ENCODE measurements around the gene OR52E4. TPM values are rescaled to one million over a fixed set of nuclear protein-coding genes. Genes with fewer than 3 reads are reported as not detected.

OR52E4 gene
- total and polyA plus RNA-seq, 5 experiments from 2014 or later: not detected

- POLR2A ChIA-PET: no interaction called here
These were observed 52.2 kb downstream of the OR52E4 start for GRCh38 chr11:5932671-5933070.

GRCh38 chr11:5933116-5933515 lies 52.7 kb downstream of the OR52E4 start:
- no peak for ATAC-seq
- no peak overlapping the region for H3K27ac Mint-ChIP-seq
- peaks cover 0 to 49% (median 6%) of the 10 kb centered on the region in 5 donors for H3K27me3 Mint-ChIP-seq
- POLR2A ChIA-PET: no interaction called here
- peaks cover 0 to 50% (median 14%) of the 10 kb centered on the region in 9 donors for H3K9me3 Mint-ChIP-seq
- peaks cover 0 to 5% (median 0%) of the 10 kb centered on the region in 4 donors for H3K4me1 Mint-ChIP-seq
- H3K4me3 Mint-ChIP-seq: no peak overlapping the region
- H3K36me3 Mint-ChIP-seq: no peaks in the 10 kb centered on the region
- no peak for DNase-seq

More at GRCh38 chr11:5932671-5933070, 52.2 kb downstream of the OR52E4 start:
- Mint-ChIP-seq H3K27me3 (peaks cover 0 to 46% (median 3%) of the 10 kb centered on the region in 5 donors), H3K4me1 (peaks cover 0 to 5% (median 0%) of the 10 kb centered on the region in 4 donors), H3K36me3 (no peaks in the 10 kb centered on the region), H3K4me3 (no peak overlapping the region), H3K9me3 (peaks cover 0 to 47% (median 13%) of the 10 kb centered on the region in 9 donors), H3K27ac (no peak overlapping the region)
- ATAC-seq (no peak), DNase-seq (no peak)

Other genes starting within 250 kb of the OR52E4 start
- gene TRIM5, start 195.6 kb upstream of the OR52E4 start, total RNA-seq: 10 to 100 TPM; 39.4 to 41.8 TPM
- 10 to 100 TPM in 1 of 3 donors, 1 to 10 TPM in 2; 9.6 to 10.4 (median 9.9) TPM for gene TRIM5, start 195.6 kb upstream of the OR52E4 start, polyA plus RNA-seq
- 100 to 1,000 TPM; 242 to 243 TPM for gene TRIM22, start 190.8 kb upstream of the OR52E4 start, total RNA-seq
- 100 to 1,000 TPM; 108 to 143 (median 114) TPM for gene TRIM22, start 190.8 kb upstream of the OR52E4 start, polyA plus RNA-seq
- under 1 TPM; 0.36 to 0.42 TPM for gene OR56B1, start 144.2 kb upstream of the OR52E4 start, total RNA-seq
- gene OR56B1, start 144.2 kb upstream of the OR52E4 start, polyA plus RNA-seq: not detected
- 1 to 10 TPM; 2.2 to 2.6 TPM for gene OR52N4, start 126.4 kb upstream of the OR52E4 start, total RNA-seq
- under 1 TPM in 2 of 3 donors, not detected in 1; 0.55 to 0.59 TPM for gene OR52N4, start 126.4 kb upstream of the OR52E4 start, polyA plus RNA-seq
- gene OR52N5, start 97.3 kb upstream of the OR52E4 start, total RNA-seq: not detected
- not detected for gene OR52N5, start 97.3 kb upstream of the OR52E4 start, polyA plus RNA-seq
- not detected for gene OR52N1, start 89.4 kb upstream of the OR52E4 start, total RNA-seq
- gene OR52N1, start 89.4 kb upstream of the OR52E4 start, polyA plus RNA-seq: not detected
- gene OR52N2, start 71.7 kb upstream of the OR52E4 start, total RNA-seq: not detected
- gene OR52N2, start 71.7 kb upstream of the OR52E4 start, polyA plus RNA-seq: not detected
- gene OR52E6, start 38.7 kb upstream of the OR52E4 start, total RNA-seq: not detected
- gene OR52E6, start 38.7 kb upstream of the OR52E4 start, polyA plus RNA-seq: not detected
- not detected for gene OR52E8, start 22.9 kb upstream of the OR52E4 start, total RNA-seq
- not detected for gene OR52E8, start 22.9 kb upstream of the OR52E4 start, polyA plus RNA-seq
- not detected for gene OR52E5, start 12.6 kb downstream of the OR52E4 start, total RNA-seq
- gene OR52E5, start 12.6 kb downstream of the OR52E4 start, polyA plus RNA-seq: not detected
- not detected for gene OR56A3, start 61.6 kb downstream of the OR52E4 start, total RNA-seq
- not detected for gene OR56A3, start 61.6 kb downstream of the OR52E4 start, polyA plus RNA-seq
- gene OR56A5, start 87.9 kb downstream of the OR52E4 start, total RNA-seq: not detected
- gene OR56A5, start 87.9 kb downstream of the OR52E4 start, polyA plus RNA-seq: not detected
- gene OR52L1, start 106.4 kb downstream of the OR52E4 start, total RNA-seq: not detected
- not detected for gene OR52L1, start 106.4 kb downstream of the OR52E4 start, polyA plus RNA-seq
- gene OR56A4, start 126.3 kb downstream of the OR52E4 start, total RNA-seq: under 1 TPM in 1 of 2 experiments, not detected in 1; 0.10 TPM
- not detected for gene OR56A4, start 126.3 kb downstream of the OR52E4 start, polyA plus RNA-seq
- gene OR56A1, start 150.1 kb downstream of the OR52E4 start, total RNA-seq: not detected
- not detected for gene OR56A1, start 150.1 kb downstream of the OR52E4 start, polyA plus RNA-seq
- not detected for gene OR56B4, start 227.1 kb downstream of the OR52E4 start, total RNA-seq
- under 1 TPM in 1 of 3 donors, not detected in 2; 0.19 TPM for gene OR56B4, start 227.1 kb downstream of the OR52E4 start, polyA plus RNA-seq

All from naive thymus-derived CD8-positive, alpha-beta T cell (primary cell).